K562 treated with DMSO at 1 percent for 12 hours (cell line): ENCODE measurements around the gene CEP83. TPM values are rescaled to one million over a fixed set of nuclear protein-coding genes. Genes with fewer than 3 reads are reported as not detected.

Source experiments
- total RNA-seq: library from RNA; unstranded; fragments of 300-600 nt; gene quantifications from 2 replicates; pipeline ENCODE4 v1.2.3, GENCODE V29; 2022; ENCODE audit not compliant: insufficient read depth

The CEP83 gene
- 1.6 and 8.2 TPM in 2 replicates for total RNA-seq

GRCh38 chr12:94459728-94460615 lies at the start of gene CEP83:
CEP83 (minus strand) TSS chr12:94459867; CDS start chr12:94412490, 47,377 bp downstream.

Other genes with a start within 250 kb of the CEP83 start
- not detected in 2 replicates for gene TMCC3, start 190.7 kb upstream of the CEP83 start, total RNA-seq